A549 (cell line): Measurements from ENCODE around the gene FLNB.

Experiments
- BHLHE40 ChIP-seq: IDR thresholded peaks from 2 replicates; pipeline ENCODE4 v1.6.1; 2012; ENCODE audit warnings: low read depth, low read length, inconsistent platforms
- EP300 ChIP-seq, 2 experiments: fragments of >200 bp; sonication (Bioruptor Twin); formaldehyde crosslinking; IDR thresholded peaks; 2 replicates in 1 of 2; 3 replicates in 1 of 2; pipeline ENCODE4 v1.6.1; 2016 to 2017
- FOXS1 ChIP-seq: fragments of 250-450 bp; sonication (Bioruptor Pico); IDR thresholded peaks from 2 replicates; pipeline ENCODE4 v1.5.0; 2020; ENCODE audit warnings: mild to moderate bottlenecking, moderate library complexity
- JUNB ChIP-seq: fragments of >200 bp; sonication (Bioruptor Twin); formaldehyde crosslinking; IDR thresholded peaks from 2 replicates; pipeline ENCODE4 v1.6.1; 2016
- POLR2A ChIP-seq: IDR thresholded peaks from 2 replicates; pipeline ENCODE4 v1.6.1; 2012; ENCODE audit warnings: mild to moderate bottlenecking, low read length
- RAD21 ChIP-seq, 2 experiments: fragments of >200 bp in 1 of 2; sonication (Bioruptor Twin) in 1 of 2; formaldehyde crosslinking in 1 of 2; IDR thresholded peaks in 1 of 2; conservative IDR thresholded peaks in 1 of 2; 2 replicates in 1 of 2; 3 replicates in 1 of 2; pipeline ENCODE4 v1.6.1; 2012 to 2018; ENCODE audit warnings: inconsistent platforms in 1 of 2
- TF ChIP-seq, protein P1 (sequence below): fragments of >200 bp; sonication (Bioruptor Twin); formaldehyde crosslinking; IDR thresholded peaks from 3 replicates; pipeline ENCODE4 v1.5.1; 2016
- TF ChIP-seq, protein P2 (sequence below): IDR thresholded peaks from 2 replicates; pipeline ENCODE4 v1.6.1; 2012

DNA sequence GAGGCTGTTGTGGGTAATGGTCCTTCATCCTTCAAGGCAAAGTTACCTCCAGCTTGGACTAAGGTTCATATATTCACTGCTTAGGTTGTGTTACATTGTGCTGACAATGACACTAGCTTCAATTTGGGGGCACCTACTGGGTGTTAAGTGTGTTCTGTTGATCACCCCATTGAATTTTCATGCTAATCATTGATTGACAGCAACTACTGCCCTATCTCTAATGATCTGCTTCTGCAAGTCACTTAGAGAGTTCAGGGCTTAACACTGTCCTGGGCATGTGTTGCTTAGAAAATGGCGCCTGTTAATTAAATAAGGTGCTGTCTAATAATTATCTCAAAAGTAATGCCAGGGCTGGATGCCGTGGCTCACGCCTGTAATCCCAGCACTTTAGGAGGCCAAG lies 3.4 kb downstream of the FLNB start:
- TF ChIP-seq, protein P1, sequence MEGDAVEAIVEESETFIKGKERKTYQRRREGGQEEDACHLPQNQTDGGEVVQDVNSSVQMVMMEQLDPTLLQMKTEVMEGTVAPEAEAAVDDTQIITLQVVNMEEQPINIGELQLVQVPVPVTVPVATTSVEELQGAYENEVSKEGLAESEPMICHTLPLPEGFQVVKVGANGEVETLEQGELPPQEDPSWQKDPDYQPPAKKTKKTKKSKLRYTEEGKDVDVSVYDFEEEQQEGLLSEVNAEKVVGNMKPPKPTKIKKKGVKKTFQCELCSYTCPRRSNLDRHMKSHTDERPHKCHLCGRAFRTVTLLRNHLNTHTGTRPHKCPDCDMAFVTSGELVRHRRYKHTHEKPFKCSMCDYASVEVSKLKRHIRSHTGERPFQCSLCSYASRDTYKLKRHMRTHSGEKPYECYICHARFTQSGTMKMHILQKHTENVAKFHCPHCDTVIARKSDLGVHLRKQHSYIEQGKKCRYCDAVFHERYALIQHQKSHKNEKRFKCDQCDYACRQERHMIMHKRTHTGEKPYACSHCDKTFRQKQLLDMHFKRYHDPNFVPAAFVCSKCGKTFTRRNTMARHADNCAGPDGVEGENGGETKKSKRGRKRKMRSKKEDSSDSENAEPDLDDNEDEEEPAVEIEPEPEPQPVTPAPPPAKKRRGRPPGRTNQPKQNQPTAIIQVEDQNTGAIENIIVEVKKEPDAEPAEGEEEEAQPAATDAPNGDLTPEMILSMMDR: no peak
- TF ChIP-seq, protein P2, sequence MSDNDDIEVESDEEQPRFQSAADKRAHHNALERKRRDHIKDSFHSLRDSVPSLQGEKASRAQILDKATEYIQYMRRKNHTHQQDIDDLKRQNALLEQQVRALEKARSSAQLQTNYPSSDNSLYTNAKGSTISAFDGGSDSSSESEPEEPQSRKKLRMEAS: no peak
- TF ChIP-seq BHLHE40 (no peak), FOXS1 (no peak), RAD21 (conservative IDR thresholded peaks at IDR 0.05 in 1 of 2, IDR thresholded peaks at IDR 0.05 in 1 of 2) (no peak), EP300 (IDR thresholded peaks at IDR 0.05) (no peak), POLR2A (no peak), JUNB (no peak)
